ENCODE measurements around the gene PABPN1L.

DNA sequence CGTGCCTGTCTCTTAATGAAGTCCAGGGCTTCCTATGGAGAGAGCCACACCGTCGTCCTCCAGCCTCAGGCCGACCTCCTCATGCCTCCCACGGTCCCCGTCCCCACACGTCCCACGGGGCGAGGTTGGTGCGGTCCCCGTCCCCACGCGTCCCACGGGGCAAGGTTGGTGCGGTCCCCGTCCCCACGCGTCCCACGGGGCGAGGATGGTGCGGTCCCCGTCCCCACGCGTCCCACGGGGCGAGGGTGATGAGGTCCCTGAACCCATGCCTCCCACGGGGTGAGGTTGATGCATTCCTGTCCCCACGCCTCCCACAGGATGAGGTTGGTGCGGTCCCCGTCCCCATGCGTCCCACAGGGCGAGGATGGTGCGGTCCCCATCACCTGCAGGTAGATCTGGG, 30.6 kb downstream of the PABPN1L start:
- no peak for TF ChIP-seq POLR2A (IDR thresholded peaks at IDR 0.05)
- TF ChIP-seq, protein P1, sequence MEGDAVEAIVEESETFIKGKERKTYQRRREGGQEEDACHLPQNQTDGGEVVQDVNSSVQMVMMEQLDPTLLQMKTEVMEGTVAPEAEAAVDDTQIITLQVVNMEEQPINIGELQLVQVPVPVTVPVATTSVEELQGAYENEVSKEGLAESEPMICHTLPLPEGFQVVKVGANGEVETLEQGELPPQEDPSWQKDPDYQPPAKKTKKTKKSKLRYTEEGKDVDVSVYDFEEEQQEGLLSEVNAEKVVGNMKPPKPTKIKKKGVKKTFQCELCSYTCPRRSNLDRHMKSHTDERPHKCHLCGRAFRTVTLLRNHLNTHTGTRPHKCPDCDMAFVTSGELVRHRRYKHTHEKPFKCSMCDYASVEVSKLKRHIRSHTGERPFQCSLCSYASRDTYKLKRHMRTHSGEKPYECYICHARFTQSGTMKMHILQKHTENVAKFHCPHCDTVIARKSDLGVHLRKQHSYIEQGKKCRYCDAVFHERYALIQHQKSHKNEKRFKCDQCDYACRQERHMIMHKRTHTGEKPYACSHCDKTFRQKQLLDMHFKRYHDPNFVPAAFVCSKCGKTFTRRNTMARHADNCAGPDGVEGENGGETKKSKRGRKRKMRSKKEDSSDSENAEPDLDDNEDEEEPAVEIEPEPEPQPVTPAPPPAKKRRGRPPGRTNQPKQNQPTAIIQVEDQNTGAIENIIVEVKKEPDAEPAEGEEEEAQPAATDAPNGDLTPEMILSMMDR (IDR thresholded peaks at IDR 0.05) = no peak

Data from testis (tissue), 2 donors.